ENCODE results near the gene ING4.

The ING4 gene

DNA sequence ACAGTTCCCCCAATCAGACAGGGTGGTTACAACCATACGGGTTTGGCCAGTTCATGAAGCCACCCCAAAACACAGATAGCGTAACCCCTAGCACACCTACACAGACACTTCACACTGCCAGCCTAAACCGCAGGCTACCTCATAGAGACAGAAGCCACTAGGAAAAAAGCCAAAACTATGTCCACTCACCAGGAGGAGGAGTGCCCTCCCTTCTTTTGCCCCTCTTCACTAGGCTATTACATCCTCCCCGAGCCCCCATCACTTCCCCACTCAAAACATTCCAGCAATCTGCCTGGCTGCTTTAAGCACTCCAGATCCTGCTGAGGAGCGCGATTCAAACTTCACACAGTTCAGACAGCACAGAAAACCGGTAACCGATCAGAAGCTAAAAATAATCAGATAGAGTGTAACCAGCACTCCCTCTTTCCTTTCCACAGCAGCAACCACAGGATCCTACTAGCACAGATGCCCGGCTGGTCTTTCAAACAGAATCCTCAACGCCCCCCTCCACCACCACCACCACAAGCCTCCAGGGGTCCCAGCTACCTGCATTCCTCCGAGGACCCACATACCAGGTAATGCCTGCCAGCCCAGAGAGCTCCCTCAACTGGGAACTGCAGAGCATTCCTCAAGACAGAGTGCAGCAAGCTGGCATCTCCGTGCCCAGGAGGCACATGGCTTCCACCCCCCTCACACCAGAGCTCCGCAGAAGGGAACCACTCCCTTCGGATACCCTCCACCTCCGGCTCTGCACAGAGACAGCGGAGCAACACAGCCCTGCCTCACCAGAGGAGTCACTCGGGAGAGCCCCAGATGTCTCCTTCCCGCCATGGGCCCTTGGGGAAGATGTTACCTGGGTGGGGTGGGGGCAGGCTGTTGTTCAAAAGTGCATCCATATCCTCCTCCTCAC is 57.2 kb downstream of the ING4 start:
- DNase-seq = no peak

DNA sequence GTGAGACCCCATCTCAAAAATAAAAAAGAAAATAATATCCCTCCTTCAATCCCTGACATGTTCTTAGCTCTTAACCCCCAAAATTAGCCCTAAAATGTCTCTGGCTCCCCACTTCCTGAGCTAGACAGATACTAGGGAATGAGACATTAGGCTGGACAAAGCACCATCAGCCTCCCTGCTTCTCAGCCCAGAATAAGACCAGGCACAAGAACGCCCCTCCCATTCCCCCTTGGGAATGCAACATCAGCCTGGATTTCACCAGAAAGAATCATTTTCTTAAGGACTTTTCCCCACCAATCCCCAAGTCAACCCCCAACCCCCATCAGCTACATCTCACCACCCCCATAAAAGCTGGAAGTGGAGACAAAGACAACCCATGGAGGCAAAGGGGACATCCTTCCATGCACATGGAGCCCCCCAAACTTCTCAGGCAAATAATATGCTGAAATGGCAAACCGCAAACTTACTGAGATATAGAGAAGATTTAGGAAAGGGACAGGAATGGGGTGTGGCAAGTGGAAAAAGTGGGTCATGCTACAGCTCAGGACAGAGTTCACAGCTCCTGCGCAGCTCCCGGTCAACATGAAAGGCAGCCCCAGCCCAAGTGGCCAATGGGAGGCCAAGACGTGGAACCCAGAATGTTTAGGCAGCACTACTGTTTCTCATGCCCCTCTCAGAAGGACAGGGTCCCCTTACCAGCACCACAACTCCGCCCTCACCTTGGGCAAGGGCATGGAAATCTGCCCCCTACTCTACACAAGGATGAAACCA is 58.5 kb downstream of the ING4 start:
- DNase-seq = no peak

DNA sequence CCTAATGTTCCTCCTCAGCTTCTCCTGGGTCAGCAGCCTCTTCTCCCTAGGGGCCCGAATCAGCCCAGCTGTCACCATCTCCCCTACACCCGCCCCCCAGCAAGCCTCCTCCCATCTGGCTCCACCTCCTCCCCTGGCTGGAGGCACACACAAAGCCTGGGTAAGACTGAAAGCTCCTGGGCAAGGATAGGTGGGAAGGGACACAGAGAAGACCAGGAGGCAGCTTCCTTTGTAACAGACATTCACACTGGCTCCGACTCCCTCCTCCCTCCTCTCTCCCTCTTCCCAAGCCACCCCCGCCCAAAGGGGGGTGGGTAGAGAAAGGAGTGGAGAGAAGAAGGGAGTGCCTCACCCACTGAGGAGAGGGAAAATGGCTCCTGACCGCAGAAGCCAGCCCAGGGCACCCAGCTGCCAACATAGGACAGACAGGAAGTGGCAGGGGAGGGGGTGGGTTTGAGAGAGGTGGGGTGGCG is 59.8 kb downstream of the ING4 start:
- no peak for DNase-seq

DNA sequence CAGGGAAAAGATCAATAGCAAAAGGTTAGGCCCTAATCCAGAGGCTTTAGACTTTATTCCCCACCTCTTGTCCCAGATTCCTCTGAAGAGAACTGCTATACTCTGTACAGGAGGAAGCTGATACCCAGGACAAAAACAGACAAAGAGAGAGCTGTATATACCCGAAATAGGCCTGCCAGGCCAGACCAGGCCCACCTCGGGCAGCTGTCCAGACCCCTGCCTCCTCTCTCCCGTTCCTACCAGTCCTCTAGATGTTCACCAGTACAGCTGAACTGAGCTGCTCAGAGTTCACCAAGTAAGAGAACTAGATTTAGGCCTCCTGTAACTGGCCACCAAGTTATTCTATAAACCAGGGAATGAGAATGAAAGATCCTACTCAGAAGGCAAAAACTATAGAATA is 60.4 kb downstream of the ING4 start:
- no peak for DNase-seq

Data from amniotic stem cell (primary cell).